Breast epithelium (tissue), 3 donors: ENCODE measurements around the gene NPTXR.

Source experiments
- CTCF ChIP-seq, 3 donors: fragments of 450-650 bp; IDR thresholded peaks; one replicate each; pipeline ENCODE4 v1.5.1; 2016 to 2017; ENCODE audit warnings: antibody characterized with exemption in 3 of 3, mild to moderate bottlenecking in 3 of 3, moderate library complexity in 3 of 3
- POLR2A ChIP-seq: fragments of 450-650 bp; IDR thresholded peaks from one replicate; pipeline ENCODE4 v1.6.1; 2016; ENCODE audit warnings: antibody characterized with exemption, mild to moderate bottlenecking, moderate library complexity
- POLR2AphosphoS5 ChIP-seq, 3 donors: sonication (generic); formaldehyde crosslinking; IDR thresholded peaks; one replicate each; pipeline ENCODE4 v1.6.1; 2017; ENCODE audit warnings: antibody characterized with exemption in 3 of 3

GRCh38 chr22:38770257-38770949, 73.4 kb downstream of the NPTXR start:
- TF ChIP-seq CTCF (IDR thresholded peaks at IDR 0.05) (no peak), POLR2AphosphoS5 (IDR thresholded peaks at IDR 0.05) (no peak), POLR2A (no peak)
